ENCODE data around the gene PI4KA.
"Not testable (repeated sequence)": the region's sequence is repeated elsewhere in the genome, so short reads cannot be mapped to it uniquely, and the experiment has no call there.

GRCh38 chr22:20703816-20704609 is 154.6 kb downstream of the PI4KA start:
- not testable (repeated sequence) for TF ChIP-seq EZH2phosphoT487 (IDR thresholded peaks at IDR 0.05; ENCODE audit: unreplicated experiment); CTCF (conservative IDR thresholded peaks at IDR 0.05; ENCODE audit: low read depth in 2 of 2); REST (IDR thresholded peaks at IDR 0.05; ENCODE audit: unreplicated experiment); JUNB (IDR thresholded peaks at IDR 0.05; ENCODE audit: unreplicated experiment); EZH2 (IDR thresholded peaks at IDR 0.05; ENCODE audit: low read depth, unreplicated experiment); POLR2AphosphoS5 (IDR thresholded peaks at IDR 0.05; ENCODE audit: low read depth); ZNF114 (CRISPR knock-in tag; IDR thresholded peaks at IDR 0.05)
